Osteoblast (primary cell): ENCODE data around the gene USHBP1. TPM values are rescaled to one million over a fixed set of nuclear protein-coding genes. Genes with fewer than 3 reads are reported as not detected.

ENCODE experiments used
- DNase-seq: peaks from one replicate; pipeline ENCODE4 v3.0.0; 2011; ENCODE audit warnings: low spot score, mixed read lengths; ENCODE audit not compliant: insufficient read length; ENCODE audit errors: missing footprints
- H2AFZ ChIP-seq: 2 replicates; pipeline ENCODE4 v1.6.0; 2011; ENCODE audit warnings: mild to moderate bottlenecking, low read length
- H3K27ac ChIP-seq: 2 replicates; pipeline ENCODE4 v1.5.1; 2011; ENCODE audit warnings: mild to moderate bottlenecking, low read depth, low read length, moderate library complexity
- H3K27me3 ChIP-seq: 2 replicates; pipeline ENCODE4 v1.6.0; 2012; ENCODE audit warnings: mild to moderate bottlenecking, control low read depth, inconsistent platforms, low read length, moderate library complexity; ENCODE audit not compliant: insufficient read depth
- H3K36me3 ChIP-seq: 2 replicates; pipeline ENCODE4 v1.5.1; 2011; ENCODE audit warnings: mild to moderate bottlenecking, low read length, control low read depth, moderate library complexity; ENCODE audit not compliant: insufficient read depth
- H3K4me1 ChIP-seq: 2 replicates; pipeline ENCODE4 v1.5.1; 2011; ENCODE audit warnings: mild to moderate bottlenecking, low read length, control low read depth, moderate library complexity; ENCODE audit not compliant: insufficient read depth
- H3K4me2 ChIP-seq: 2 replicates; pipeline ENCODE4 v1.6.0; 2011; ENCODE audit warnings: mild to moderate bottlenecking, low read length; ENCODE audit not compliant: insufficient read depth
- H3K4me3 ChIP-seq: fragments of 200-600 bp; sonication (generic); 3 replicates; pipeline ENCODE4 v1.5.1; 2012; ENCODE audit warnings: mild to moderate bottlenecking, low read length, inconsistent platforms; ENCODE audit not compliant: insufficient read depth
- H3K79me2 ChIP-seq: 2 replicates; pipeline ENCODE4 v1.6.0; 2012; ENCODE audit warnings: mild to moderate bottlenecking, low read length, control low read depth, inconsistent platforms; ENCODE audit not compliant: insufficient read depth
- H3K9me3 ChIP-seq: 2 replicates; pipeline ENCODE4 v1.5.1; 2011; ENCODE audit warnings: low read depth, low read length, control low read depth
- H4K20me1 ChIP-seq: 2 replicates; pipeline ENCODE4 v1.6.0; 2012; ENCODE audit warnings: mild to moderate bottlenecking, low read length, control low read depth; ENCODE audit not compliant: insufficient read depth
- CTCF ChIP-seq: IDR thresholded peaks from 2 replicates; pipeline ENCODE4 v1.5.1; 2011; ENCODE audit warnings: mild to moderate bottlenecking, low read depth, low read length, moderate library complexity; ENCODE audit errors: extremely low read depth
- total RNA-seq: library from RNA; depleted of rRNA; stranded (reverse); fragments of >200 nt; gene quantifications from 2 replicates; pipeline ENCODE4 v1.2.3, GENCODE V29; 2012

The USHBP1 gene
- total RNA-seq, 1 donor, result not detected

- Histone ChIP-seq H3K4me2 (peak overlapping the region; percentile 83), H4K20me1 (no peaks in the 10 kb centered on the region), H3K27me3 (no peaks in the 10 kb centered on the region), H2AFZ (peak overlapping the region; percentile 92), H3K4me1 (peaks cover 31% of the 10 kb centered on the region), H3K4me3 (peak overlapping the region; percentile 83), H3K27ac (peak overlapping the region; percentile 45), H3K79me2 (peaks cover 13% of the 10 kb centered on the region), H3K36me3 (no peaks in the 10 kb centered on the region), H3K9me3 (no peaks in the 10 kb centered on the region)
- DNase-seq, result no peak
- TF ChIP-seq CTCF, result no peak
Measured at GRCh38 chr19:17303940-17304267, 39.4 kb upstream of the USHBP1 start.

- no peaks in the 10 kb centered on the region for H3K9me3 ChIP-seq
- peak within 1 kb of the TSS; percentile 83 for H3K4me3 ChIP-seq
- peak within 1 kb of the TSS; percentile 92 for H2AFZ ChIP-seq
- H3K4me2 ChIP-seq, result peak within 1 kb of the TSS; percentile 83
- peaks cover 31% of the 10 kb centered on the region for H3K4me1 ChIP-seq
- no peaks in the 10 kb centered on the region for H3K36me3 ChIP-seq
- H3K27ac ChIP-seq, result peak within 1 kb of the TSS; percentile 45
- H3K79me2 ChIP-seq, result peaks cover 13% of the 10 kb centered on the region
- DNase-seq, result peak; percentile 100
- peak; percentile 40 for TF ChIP-seq CTCF
- no peaks in the 10 kb centered on the region for H4K20me1 ChIP-seq
- no peaks in the 10 kb centered on the region for H3K27me3 ChIP-seq
Measured at GRCh38 chr19:17303167-17303939, 38.8 kb upstream of the USHBP1 start, which contains the start of gene ABHD8. ABHD8 (minus strand) TSS chr19:17303425; CDS start chr19:17301616, 1,809 bp downstream.

DNA sequence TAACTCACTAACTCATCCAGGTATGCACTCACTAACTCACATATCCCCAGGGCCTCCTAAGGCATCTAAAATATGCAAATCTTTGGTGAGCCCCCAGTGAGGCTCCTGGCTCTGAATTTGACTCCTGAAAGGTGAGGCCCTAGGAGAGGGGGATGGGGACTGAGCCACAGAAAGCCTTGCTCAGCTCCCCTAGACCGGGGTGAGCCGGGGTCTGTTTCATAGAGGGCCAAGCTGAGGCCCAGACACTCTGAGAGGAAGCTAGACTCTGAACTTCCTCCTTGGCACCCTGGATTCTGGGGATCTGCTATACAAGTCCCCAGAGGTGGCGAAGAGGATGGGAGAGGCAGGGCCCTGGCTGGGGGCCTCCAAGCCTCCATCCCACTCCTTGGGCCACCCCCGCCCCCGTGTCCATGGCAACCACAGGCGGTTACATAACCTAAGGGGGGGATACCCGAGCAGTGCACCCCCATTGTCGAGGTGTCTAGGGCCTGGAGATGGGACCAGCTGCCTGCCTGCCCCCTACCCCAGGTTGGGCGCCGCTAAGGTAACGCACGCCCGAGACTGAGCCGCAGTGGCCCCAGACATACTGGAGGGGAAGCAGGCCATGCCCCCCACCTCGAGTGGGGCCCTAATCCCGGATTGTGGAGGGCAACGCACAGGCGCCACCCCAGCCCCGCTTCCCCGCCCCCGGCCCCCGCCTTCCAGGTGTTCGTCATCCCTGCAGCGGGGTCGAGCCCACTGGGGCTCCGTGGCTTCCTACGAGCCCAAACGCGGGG, 38.0 kb upstream of the USHBP1 start:
- Histone ChIP-seq H3K27me3 (no peaks in the 10 kb centered on the region), H2AFZ (peak overlapping the region; percentile 56), H3K79me2 (peaks cover 9% of the 10 kb centered on the region), H3K4me2 (peak overlapping the region; percentile 83), H3K4me1 (peaks cover 31% of the 10 kb centered on the region), H3K4me3 (peak overlapping the region; percentile 83), H3K36me3 (no peaks in the 10 kb centered on the region), H3K9me3 (no peaks in the 10 kb centered on the region), H4K20me1 (no peaks in the 10 kb centered on the region), H3K27ac (no peak overlapping the region)
- DNase-seq, result peak; percentile 84
- TF ChIP-seq CTCF, result no peak
